GM19099 (cell line): ENCODE measurements around the gene ADAMTS7.

Experiments used
- POLR2A ChIP-seq: IDR thresholded peaks from 3 replicates; pipeline ENCODE4 v1.6.1; 2011; ENCODE audit warnings: low read depth; ENCODE audit not compliant: insufficient read length; ENCODE audit errors: extremely low read depth

The ADAMTS7 gene

GRCh38 chr15:78811124-78811824 lies at the start of gene ADAMTS7:
TSS of gene ADAMTS7 (minus strand) at chr15:78811464. CDS start at chr15:78811220, 244 bp downstream.
- TF ChIP-seq POLR2A, result no peak

DNA sequence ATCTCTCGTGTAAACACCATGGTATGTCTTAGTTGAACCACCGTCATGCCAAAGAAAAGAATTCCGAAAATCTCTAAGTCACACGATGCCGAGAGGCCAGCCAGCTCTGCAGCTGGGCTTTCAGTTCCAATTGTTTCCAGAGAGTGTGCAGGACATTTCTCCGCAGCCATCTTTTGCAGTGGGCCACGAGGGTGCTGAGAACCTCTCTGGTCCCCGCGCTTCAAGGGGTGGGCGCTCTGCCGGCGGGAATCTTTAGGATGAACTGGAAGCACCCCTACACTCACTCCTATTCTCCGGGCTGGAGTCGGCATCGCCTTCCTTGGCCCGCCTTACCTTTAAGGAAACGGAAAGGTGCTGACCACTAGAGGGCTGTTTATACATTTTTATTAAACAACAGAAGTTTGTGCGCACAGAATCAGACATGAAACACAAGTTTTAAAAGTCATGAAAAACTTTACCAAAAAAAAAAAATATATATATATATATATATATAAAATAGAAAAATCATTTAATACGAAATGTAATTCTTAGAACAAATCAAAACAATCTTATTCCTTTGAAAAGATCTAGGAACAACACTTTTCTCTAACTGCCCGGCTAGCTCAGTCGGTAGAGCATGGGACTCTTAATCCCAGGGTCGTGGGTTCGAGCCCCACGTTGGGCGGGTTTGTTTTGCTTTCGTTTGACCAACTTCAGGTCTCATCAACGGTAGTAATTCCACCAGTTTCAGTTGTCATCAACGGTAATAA lies 48.9 kb upstream of the ADAMTS7 start:
- TF ChIP-seq POLR2A, result no peak

GRCh38 chr15:78855746-78856145 lies 44.5 kb upstream of the ADAMTS7 start:
- no peak for TF ChIP-seq POLR2A

GRCh38 chr15:78854833-78855372 lies 43.6 kb upstream of the ADAMTS7 start:
- no peak for TF ChIP-seq POLR2A

DNA sequence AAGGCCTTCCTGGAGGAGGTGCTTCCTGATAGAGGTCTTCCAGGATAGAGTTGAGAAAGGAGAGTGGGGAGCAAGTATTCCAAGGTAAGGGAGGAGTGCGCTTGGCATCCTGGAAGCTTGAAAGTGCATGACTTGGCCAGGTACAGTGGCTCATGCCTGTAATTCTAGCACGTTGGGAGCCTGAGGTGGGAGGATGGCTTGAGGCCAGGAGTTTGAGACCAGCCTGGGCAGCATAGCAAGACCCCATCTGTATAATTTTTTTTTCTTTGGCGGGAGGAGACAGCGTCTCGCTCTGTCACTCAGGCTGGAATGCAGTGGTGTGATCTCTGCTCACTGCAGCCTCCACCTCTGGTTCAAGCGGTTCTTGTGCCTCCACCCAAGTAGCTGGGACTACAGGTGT lies 42.2 kb upstream of the ADAMTS7 start:
- TF ChIP-seq POLR2A, result no peak

DNA sequence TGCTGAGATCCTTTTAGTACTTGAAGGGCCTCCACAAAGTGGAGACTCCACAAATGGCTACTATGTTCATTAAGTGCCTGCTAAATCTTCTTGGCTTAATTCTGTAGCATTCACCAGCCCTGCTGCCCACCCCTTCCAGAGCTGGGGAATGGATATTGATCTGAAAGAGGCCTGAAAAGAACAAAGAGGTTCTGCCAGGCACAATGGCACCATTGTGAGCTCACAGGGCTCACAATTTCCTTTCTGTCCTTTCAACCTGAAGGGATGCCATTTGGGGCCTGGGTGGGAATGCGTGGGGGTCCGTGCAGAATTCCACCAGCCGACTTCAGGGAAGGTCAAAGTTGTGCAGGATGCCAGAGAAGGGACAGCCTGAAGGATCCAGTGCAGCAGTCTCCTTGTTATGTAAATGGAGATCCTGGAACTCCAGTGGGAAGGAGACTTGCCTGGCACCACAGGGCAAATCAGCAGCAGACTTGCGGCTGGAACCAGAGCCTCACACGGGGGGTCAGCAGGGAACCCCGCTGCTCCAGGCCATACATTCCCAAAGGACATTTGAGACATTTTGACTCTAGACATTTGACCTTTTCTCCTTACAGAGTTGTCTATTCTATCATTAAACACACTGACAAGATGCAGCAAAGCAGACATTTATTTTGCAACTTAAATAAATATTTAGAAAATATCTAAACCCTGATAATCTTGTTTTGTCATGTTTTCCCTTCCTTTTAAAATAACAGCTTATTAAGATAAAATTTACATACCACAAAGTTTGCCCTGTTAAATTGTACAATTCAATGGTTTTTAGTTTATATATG lies 39.9 kb upstream of the ADAMTS7 start:
- no peak for TF ChIP-seq POLR2A

DNA sequence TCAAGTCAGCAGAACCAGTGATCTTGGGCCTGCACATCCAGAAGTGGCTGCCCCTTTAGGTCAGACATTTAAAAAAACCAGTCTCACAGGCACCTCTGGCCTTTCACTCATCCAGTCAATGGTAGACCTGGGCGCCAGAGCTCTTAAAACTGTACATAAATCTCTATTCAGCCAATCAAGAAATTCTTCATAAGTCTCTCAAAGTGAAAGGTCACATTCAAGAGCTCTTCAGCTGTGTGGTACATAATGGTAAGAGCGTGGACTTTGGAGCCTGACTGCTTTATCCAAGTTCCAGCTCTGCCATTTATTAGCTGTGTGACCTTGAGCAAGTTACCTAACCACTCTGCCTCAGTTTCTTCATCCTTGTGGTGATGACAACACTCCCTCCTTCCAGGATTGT lies 39.1 kb upstream of the ADAMTS7 start:
- TF ChIP-seq POLR2A, result no peak

GRCh38 chr15:78842519-78842918 lies 31.3 kb upstream of the ADAMTS7 start:
- no peak for TF ChIP-seq POLR2A

GRCh38 chr15:78841891-78842290 lies 30.6 kb upstream of the ADAMTS7 start:
- TF ChIP-seq POLR2A, result no peak

GRCh38 chr15:78841376-78841706 lies 30.1 kb upstream of the ADAMTS7 start:
- TF ChIP-seq POLR2A, result no peak

DNA sequence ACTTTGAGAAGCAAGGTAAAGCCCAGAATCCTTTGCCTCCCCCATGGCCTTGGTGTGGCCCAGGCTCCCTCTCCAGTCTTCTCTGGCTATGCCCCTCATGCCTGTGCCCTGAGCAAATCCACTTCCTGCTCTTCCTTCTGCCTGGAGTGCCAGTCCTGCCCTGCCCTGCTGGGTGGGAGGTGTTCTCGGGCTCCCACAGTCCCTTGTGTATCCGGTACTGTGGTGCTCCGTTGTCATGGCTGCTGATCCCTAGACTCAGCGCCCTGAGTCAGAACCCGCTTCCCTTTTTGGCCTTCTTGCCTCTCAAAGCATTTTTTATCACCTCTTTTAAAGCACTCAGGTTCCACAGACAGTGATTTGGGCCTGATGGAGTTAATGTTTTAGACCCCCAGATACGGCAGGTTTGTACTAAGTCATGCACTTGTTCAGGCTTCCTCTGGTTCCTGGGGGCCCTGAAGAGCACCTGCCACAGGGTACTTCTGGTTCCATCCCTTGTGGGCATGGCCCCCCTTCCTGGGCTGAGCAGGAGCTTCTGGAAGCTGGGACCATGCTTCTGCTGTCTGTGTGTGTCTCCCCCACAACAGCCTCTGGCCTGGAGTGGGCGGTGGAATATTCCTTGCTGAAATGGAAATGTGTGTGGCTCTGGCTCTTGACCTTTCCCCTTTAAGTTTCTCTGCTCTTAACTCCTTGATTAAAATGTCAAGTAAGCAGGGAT lies 29.6 kb upstream of the ADAMTS7 start:
- TF ChIP-seq POLR2A, result no peak

- no peak for TF ChIP-seq POLR2A
Measured at GRCh38 chr15:78838489-78838888, 27.2 kb upstream of the ADAMTS7 start.

DNA sequence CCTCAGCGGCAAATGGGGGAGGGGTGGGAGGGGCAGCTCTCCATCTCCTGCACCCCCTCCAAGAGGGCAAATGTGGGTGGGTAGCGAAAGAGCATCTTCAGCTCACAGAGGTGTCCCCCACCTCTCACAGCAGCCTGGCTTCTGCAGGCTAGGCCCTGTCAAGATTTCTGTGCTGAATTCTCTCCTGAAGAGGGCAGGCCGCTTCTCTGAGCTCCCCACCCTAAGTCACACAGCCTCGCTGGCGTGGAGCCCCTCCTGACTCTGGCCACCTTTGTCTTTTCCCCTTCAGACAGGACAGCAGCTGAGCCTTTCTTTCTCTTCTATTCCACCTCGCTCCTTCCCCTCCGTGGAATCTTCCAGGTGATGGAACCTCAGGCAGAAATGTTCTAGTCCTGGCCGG lies 26.3 kb upstream of the ADAMTS7 start:
- no peak for TF ChIP-seq POLR2A

DNA sequence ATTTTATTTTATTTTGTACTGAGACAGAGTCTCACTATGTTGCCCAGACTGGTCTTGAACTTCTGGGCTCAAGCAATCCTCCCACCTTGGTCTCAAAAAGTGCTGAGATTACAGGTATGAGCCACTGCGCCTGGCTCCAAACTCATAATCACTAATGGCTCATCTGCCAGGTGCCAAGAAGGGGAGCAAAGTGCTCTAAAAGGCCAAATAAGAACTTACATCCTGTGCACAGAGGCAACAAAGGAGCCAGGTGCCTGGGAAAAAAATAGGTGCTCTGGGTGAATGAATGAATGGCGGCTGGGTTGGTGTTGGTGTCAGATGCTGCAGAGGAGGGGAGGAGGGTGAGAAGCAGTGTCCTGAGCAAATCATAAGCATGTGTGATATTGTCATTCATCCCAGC lies 25.9 kb upstream of the ADAMTS7 start:
- TF ChIP-seq POLR2A, result no peak

- TF ChIP-seq POLR2A, result no peak
Measured at GRCh38 chr15:78836333-78836732, 25.1 kb upstream of the ADAMTS7 start.
